Bronchial epithelial cell (primary cell): ENCODE results near the gene DSG1. TPM values are rescaled to one million over a fixed set of nuclear protein-coding genes. Genes with fewer than 3 reads are reported as not detected.

Experiments
- DNase-seq: peaks from one replicate; pipeline ENCODE4 v3.0.0-alpha.2; 2010; ENCODE audit warnings: low read depth
- FAIRE-seq: peaks from 2 replicates; lab custom pipeline; 2011; peaks lifted over from hg19 to GRCh38; lab: Jason Lieb, UNC
- H3K27me3 ChIP-seq: 2 replicates; pipeline ENCODE4 v1.5.1; 2011; ENCODE audit warnings: low read length; ENCODE audit not compliant: control insufficient read depth, insufficient read depth
- H3K36me3 ChIP-seq: 2 replicates; pipeline ENCODE4 v1.5.1; 2011; ENCODE audit warnings: low read length; ENCODE audit not compliant: control insufficient read depth, insufficient read depth
- H3K4me3 ChIP-seq: 2 replicates; pipeline ENCODE4 v1.5.1; 2011; ENCODE audit warnings: mild to moderate bottlenecking, low read depth, low read length, control low read depth
- CTCF ChIP-seq: IDR thresholded peaks from 2 replicates; pipeline ENCODE4 v1.5.1; 2011; ENCODE audit warnings: mild to moderate bottlenecking, moderate library complexity, low read length, control low read depth, inconsistent platforms; ENCODE audit not compliant: insufficient read depth, severe bottlenecking
- total RNA-seq: library from RNA; depleted of rRNA; stranded (reverse); fragments of >200 nt; gene quantifications from 2 replicates; pipeline ENCODE4 v1.2.1, GENCODE V29; 2014

DSG1 gene
- total RNA-seq, 1 donor from 2014 or later, result under 0.01 TPM

DNA sequence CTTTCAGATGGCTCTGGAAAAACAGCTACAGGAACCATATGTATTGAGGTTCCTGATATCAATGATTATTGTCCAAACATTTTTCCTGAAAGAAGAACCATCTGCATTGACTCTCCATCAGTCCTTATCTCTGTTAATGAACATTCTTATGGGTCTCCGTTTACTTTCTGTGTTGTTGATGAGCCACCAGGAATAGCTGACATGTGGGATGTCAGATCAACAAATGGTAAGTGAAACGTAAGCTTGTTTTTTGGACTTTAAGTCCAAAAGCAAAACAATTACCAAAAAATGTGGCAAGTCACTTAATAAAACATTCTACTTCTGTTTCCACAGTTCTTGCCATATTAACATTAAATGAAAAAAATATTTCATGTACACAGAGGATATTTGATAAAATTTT is 85.4 kb downstream of the DSG1 start:
- TF ChIP-seq CTCF, result no peak
- DNase-seq (no peak), FAIRE-seq (no peak)
- H3K36me3 ChIP-seq, result no peaks in the 10 kb centered on the region
- H3K4me3 ChIP-seq, result no peak overlapping the region
- H3K27me3 ChIP-seq, result no peaks in the 10 kb centered on the region

Other genes with a start within 250 kb of the DSG1 start
- 49.0 and 111 TPM in 2 replicates for gene DSC2, start 215.7 kb upstream of the DSG1 start, total RNA-seq
- 0.38 TPM in 1 of 2 replicates, not detected in the other for gene DSC1, start 155.3 kb upstream of the DSG1 start, total RNA-seq
- gene DSG4, start 58.6 kb downstream of the DSG1 start, total RNA-seq, result under 0.01 TPM in 1 of 2 replicates, not detected in the other
- gene DSG3, start 129.6 kb downstream of the DSG1 start, total RNA-seq, result 271 and 688 TPM in 2 replicates
- 91.5 and 110 TPM in 2 replicates for gene DSG2, start 180.0 kb downstream of the DSG1 start, total RNA-seq